Liver (tissue), 3 donors: Measurements from ENCODE around the gene KYNU.

Experiments
- CTCF ChIP-seq: fragments of 150-350 bp; IDR thresholded peaks from 2 replicates; pipeline ENCODE4 v1.5.1; 2017; ENCODE audit warnings: improper control_type of control experiment, low read depth, low read length; ENCODE audit not compliant: missing input control
- EGR1 ChIP-seq, 2 donors: IDR thresholded peaks; 2 replicates each; pipeline ENCODE4 v1.6.1; 2016 to 2018; ENCODE audit warnings: antibody characterized with exemption in 2 of 2, low read depth in 2 of 2
- FOXA2 ChIP-seq: IDR thresholded peaks from 2 replicates; pipeline ENCODE4 v1.6.1; 2016; ENCODE audit warnings: antibody characterized with exemption
- JUND ChIP-seq, 2 donors: IDR thresholded peaks; 2 replicates each; pipeline ENCODE4 v1.6.1; 2016; ENCODE audit warnings: antibody characterized with exemption in 2 of 2
- NR2F2 ChIP-seq: IDR thresholded peaks from 2 replicates; pipeline ENCODE4 v1.6.1; 2016; ENCODE audit warnings: antibody characterized with exemption
- RAD21 ChIP-seq, 2 donors: IDR thresholded peaks; 2 replicates each; pipeline ENCODE4 v1.6.1; 2016; ENCODE audit warnings: antibody characterized with exemption in 2 of 2, mild to moderate bottlenecking in 2 of 2
- REST ChIP-seq: IDR thresholded peaks from 2 replicates; pipeline ENCODE4 v1.6.1; 2016; ENCODE audit warnings: antibody characterized with exemption, mild to moderate bottlenecking
- RXRA ChIP-seq, 2 donors: IDR thresholded peaks; 2 replicates each; pipeline ENCODE4 v1.6.1; 2017 to 2018; ENCODE audit warnings: antibody characterized with exemption in 2 of 2, mild to moderate bottlenecking in 1 of 2
- SP1 ChIP-seq: IDR thresholded peaks from 2 replicates; pipeline ENCODE4 v1.6.1; 2018; ENCODE audit warnings: antibody characterized with exemption, mild to moderate bottlenecking
- YY1 ChIP-seq: IDR thresholded peaks from 2 replicates; pipeline ENCODE4 v1.6.1; 2016; ENCODE audit warnings: antibody characterized with exemption, mild to moderate bottlenecking
- TF ChIP-seq, protein P1 (sequence below): IDR thresholded peaks from 2 replicates; pipeline ENCODE4 v1.6.1; 2016; ENCODE audit warnings: antibody characterized with exemption
- TF ChIP-seq, protein P2 (sequence below): IDR thresholded peaks from 2 replicates; pipeline ENCODE4 v1.6.1; 2016; ENCODE audit warnings: antibody characterized with exemption
- donor health status: healthy.
- donor health status: healthy.

GRCh38 chr2:142881619-142882018, 4.2 kb downstream of the KYNU start:
- TF ChIP-seq CTCF, result no peak
- TF ChIP-seq, protein P1, sequence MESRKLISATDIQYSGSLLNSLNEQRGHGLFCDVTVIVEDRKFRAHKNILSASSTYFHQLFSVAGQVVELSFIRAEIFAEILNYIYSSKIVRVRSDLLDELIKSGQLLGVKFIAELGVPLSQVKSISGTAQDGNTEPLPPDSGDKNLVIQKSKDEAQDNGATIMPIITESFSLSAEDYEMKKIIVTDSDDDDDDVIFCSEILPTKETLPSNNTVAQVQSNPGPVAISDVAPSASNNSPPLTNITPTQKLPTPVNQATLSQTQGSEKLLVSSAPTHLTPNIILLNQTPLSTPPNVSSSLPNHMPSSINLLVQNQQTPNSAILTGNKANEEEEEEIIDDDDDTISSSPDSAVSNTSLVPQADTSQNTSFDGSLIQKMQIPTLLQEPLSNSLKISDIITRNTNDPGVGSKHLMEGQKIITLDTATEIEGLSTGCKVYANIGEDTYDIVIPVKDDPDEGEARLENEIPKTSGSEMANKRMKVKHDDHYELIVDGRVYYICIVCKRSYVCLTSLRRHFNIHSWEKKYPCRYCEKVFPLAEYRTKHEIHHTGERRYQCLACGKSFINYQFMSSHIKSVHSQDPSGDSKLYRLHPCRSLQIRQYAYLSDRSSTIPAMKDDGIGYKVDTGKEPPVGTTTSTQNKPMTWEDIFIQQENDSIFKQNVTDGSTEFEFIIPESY, result no peak
- no peak for TF ChIP-seq YY1
- no peak for TF ChIP-seq RXRA (IDR thresholded peaks at IDR 0.05)
- TF ChIP-seq NR2F2, result no peak
- TF ChIP-seq FOXA2, result no peak
- TF ChIP-seq JUND (IDR thresholded peaks at IDR 0.05), result no peak
- TF ChIP-seq, protein P2, sequence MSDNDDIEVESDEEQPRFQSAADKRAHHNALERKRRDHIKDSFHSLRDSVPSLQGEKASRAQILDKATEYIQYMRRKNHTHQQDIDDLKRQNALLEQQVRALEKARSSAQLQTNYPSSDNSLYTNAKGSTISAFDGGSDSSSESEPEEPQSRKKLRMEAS, result no peak
- TF ChIP-seq REST, result no peak
- no peak for TF ChIP-seq EGR1 (IDR thresholded peaks at IDR 0.05; ENCODE audit: low read depth in 2 of 2)
- TF ChIP-seq RAD21 (IDR thresholded peaks at IDR 0.05), result no peak
- TF ChIP-seq SP1, result no peak
